Stomach (tissue), 4 donors: ENCODE results near the gene PRTG.

ENCODE experiments used
- EP300 ChIP-seq: sonication (generic); formaldehyde crosslinking; IDR thresholded peaks from one replicate; pipeline ENCODE4 v1.6.1; 2017; ENCODE audit warnings: antibody characterized with exemption
- POLR2AphosphoS5 ChIP-seq, 3 donors: sonication (generic); formaldehyde crosslinking; IDR thresholded peaks; one replicate each; pipeline ENCODE4 v1.6.1; 2016; ENCODE audit warnings: antibody characterized with exemption in 3 of 3
- TF ChIP-seq, protein P1 (sequence below), 7 experiments: fragments of 450-650 bp in 4 of 7; fragments of 200-600 bp in 3 of 7; sonication (generic) in 3 of 7; IDR thresholded peaks; one replicate each; pipeline ENCODE4 v1.5.1; 2016 to 2019; ENCODE audit warnings: antibody characterized with exemption in 7 of 7, control low read depth in 2 of 7, mild to moderate bottlenecking in 1 of 7

DNA sequence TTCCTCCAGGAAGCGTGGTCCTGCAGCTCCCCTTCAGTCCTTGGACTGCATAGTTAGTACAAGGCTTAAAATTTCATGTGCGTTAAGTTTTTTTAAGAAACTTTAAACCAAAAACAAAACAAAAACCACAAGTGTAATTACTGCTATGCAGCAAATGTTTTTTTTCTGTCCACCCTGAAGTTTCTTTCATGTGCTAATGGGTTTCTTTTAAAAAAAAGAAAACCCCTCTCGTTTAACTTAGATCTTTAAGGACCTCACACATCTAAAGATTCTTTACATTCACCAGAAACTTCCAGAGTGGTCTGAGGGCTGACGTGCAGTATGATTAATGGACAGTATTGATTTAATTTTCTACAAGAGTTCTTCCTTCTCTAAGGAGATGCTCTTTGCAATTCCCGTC lies 82.8 kb downstream of the PRTG start:
- TF ChIP-seq, protein P1, sequence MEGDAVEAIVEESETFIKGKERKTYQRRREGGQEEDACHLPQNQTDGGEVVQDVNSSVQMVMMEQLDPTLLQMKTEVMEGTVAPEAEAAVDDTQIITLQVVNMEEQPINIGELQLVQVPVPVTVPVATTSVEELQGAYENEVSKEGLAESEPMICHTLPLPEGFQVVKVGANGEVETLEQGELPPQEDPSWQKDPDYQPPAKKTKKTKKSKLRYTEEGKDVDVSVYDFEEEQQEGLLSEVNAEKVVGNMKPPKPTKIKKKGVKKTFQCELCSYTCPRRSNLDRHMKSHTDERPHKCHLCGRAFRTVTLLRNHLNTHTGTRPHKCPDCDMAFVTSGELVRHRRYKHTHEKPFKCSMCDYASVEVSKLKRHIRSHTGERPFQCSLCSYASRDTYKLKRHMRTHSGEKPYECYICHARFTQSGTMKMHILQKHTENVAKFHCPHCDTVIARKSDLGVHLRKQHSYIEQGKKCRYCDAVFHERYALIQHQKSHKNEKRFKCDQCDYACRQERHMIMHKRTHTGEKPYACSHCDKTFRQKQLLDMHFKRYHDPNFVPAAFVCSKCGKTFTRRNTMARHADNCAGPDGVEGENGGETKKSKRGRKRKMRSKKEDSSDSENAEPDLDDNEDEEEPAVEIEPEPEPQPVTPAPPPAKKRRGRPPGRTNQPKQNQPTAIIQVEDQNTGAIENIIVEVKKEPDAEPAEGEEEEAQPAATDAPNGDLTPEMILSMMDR (IDR thresholded peaks at IDR 0.05) = no peak
- TF ChIP-seq EP300 = no peak
- no peak for TF ChIP-seq POLR2AphosphoS5 (IDR thresholded peaks at IDR 0.05)
